K562 (cell line): ENCODE results near the gene NLGN4Y. TPM values are rescaled to one million over a fixed set of nuclear protein-coding genes. Genes with fewer than 3 reads are reported as not detected.

Experiments used
- ATAC-seq: fragments of 200-7000 bp; cut with Tn5 transposase; 3 replicates; pipeline ENCODE4 v1.9.1; 2020; ENCODE audit warnings: moderate library complexity
- BruUV-seq: library from RNA; stranded (reverse); fragments of 400-500 nt; replicated peaks from 2 replicates; lab custom pipeline; 2021; lab: Mats Ljungman, UMichigan
- CTCF ChIA-PET: fragments of 300-600 bp; formaldehyde crosslinking; extraction: SDS; loops from one replicate; lab custom pipeline; 2021; ENCODE audit warnings: low intra/inter-chr PET ratio; lab: Yijun Ruan, JAX
- POLR2A ChIA-PET: fragments of 300-600, 350-650 bp; sonication (Branson Sonifier 250); formaldehyde crosslinking; extraction: SDS; loops from one replicate; lab custom pipeline; 2021; ENCODE audit warnings: antibody characterized with exemption, inconsistent platforms; lab: Yijun Ruan, JAX
- DNase-seq, 4 experiments: peaks; one replicate each; pipeline versions ENCODE4 v3.0.0 to v3.0.0-alpha.2; 2011 to 2018; ENCODE audit warnings: low spot score in 3 of 4, mixed read lengths in 3 of 4; ENCODE audit errors: extremely low read depth in 1 of 4
- FAIRE-seq: peaks from 2 replicates; lab custom pipeline; 2011; peaks lifted over from hg19 to GRCh38; lab: Jason Lieb, UNC
- H2AFZ ChIP-seq: 2 replicates; pipeline ENCODE4 v1.6.0; 2011; ENCODE audit warnings: low read depth, low read length, control low read depth, inconsistent platforms
- H3K27ac ChIP-seq: fragments of 200-600 bp; 3 replicates; pipeline ENCODE4 v1.8.0; 2011; ENCODE audit warnings: low read depth, mild to moderate bottlenecking, control low read depth, inconsistent platforms, low read length, moderate library complexity, mixed read lengths; ENCODE audit errors: extremely low read depth
- H3K27me3 ChIP-seq, 2 experiments: fragments of 300-600 bp in 1 of 2; 2 replicates in 1 of 2; 3 replicates in 1 of 2; pipeline versions ENCODE4 v1.6.0 to v1.8.0; 2011; ENCODE audit warnings: inconsistent platforms in 2 of 2, low read length in 2 of 2, mild to moderate bottlenecking in 1 of 2, mixed read lengths in 1 of 2, moderate library complexity in 1 of 2; ENCODE audit not compliant: control insufficient read depth in 2 of 2, insufficient read depth in 2 of 2
- H3K36me3 ChIP-seq: fragments of 300-600 bp; 3 replicates; pipeline ENCODE4 v1.8.0; 2011; ENCODE audit warnings: mild to moderate bottlenecking, low read length, inconsistent platforms; ENCODE audit not compliant: control insufficient read depth, insufficient read depth
- H3K4me1 ChIP-seq, 2 experiments: fragments of 200-600 bp in 1 of 2; replicated peaks in 1 of 2; 2 replicates in 1 of 2; 3 replicates in 1 of 2; pipeline versions ENCODE4 v1.5.1 to v1.8.0; 2011; ENCODE audit warnings: inconsistent platforms in 2 of 2, low read length in 2 of 2, mild to moderate bottlenecking in 1 of 2, mixed read lengths in 1 of 2, moderate library complexity in 1 of 2; ENCODE audit not compliant: control insufficient read depth in 2 of 2, insufficient read depth in 2 of 2
- H3K4me2 ChIP-seq: 2 replicates; pipeline ENCODE4 v1.6.1; 2011; ENCODE audit warnings: low read length, control low read depth, inconsistent platforms, mixed read lengths; ENCODE audit not compliant: insufficient read depth
- H3K4me3 ChIP-seq: fragments of 200-600 bp; sonication (generic), shearing (Covaris generic); 2 replicates; pipeline ENCODE4 v1.5.1; 2016; ENCODE audit warnings: control low read depth, inconsistent platforms
- H3K79me2 ChIP-seq: fragments of 200-600 bp; 3 replicates; pipeline ENCODE4 v1.8.0; 2011; ENCODE audit warnings: low read length, inconsistent platforms; ENCODE audit not compliant: control insufficient read depth, insufficient read depth
- H3K9ac ChIP-seq, 2 experiments: 2 replicates each; pipeline versions ENCODE4 v1.6.0 to v1.6.1; 2011; ENCODE audit warnings: low read depth in 2 of 2, low read length in 2 of 2, control low read depth in 1 of 2, inconsistent platforms in 1 of 2, mild to moderate bottlenecking in 1 of 2, mixed read lengths in 1 of 2; ENCODE audit not compliant: insufficient read depth in 1 of 2
- H3K9me1 ChIP-seq: one replicate; pipeline ENCODE4 v1.6.0; 2011; ENCODE audit warnings: inconsistent platforms, mild to moderate bottlenecking, low read length, moderate library complexity; ENCODE audit not compliant: control insufficient read depth, insufficient read depth
- H3K9me3 ChIP-seq: replicated peaks from 2 replicates; pipeline ENCODE4 v1.5.1; 2011; ENCODE audit warnings: low read depth, low read length, inconsistent platforms; ENCODE audit not compliant: control insufficient read depth, insufficient read depth
- H4K20me1 ChIP-seq: replicated peaks from 2 replicates; pipeline ENCODE4 v1.6.1; 2011; ENCODE audit warnings: low read length, inconsistent platforms, mixed read lengths; ENCODE audit not compliant: control insufficient read depth, insufficient read depth
- CBFA2T2 ChIP-seq: fragments of 450-650 bp; conservative IDR thresholded peaks from 2 replicates; pipeline ENCODE4 v1.6.1; 2017; ENCODE audit warnings: mild to moderate bottlenecking
- CHD4 ChIP-seq: fragments of 200-600 bp; sonication (generic); IDR thresholded peaks from 3 replicates; pipeline ENCODE4 v1.6.1; 2012; ENCODE audit warnings: low read depth, mild to moderate bottlenecking, mixed read lengths, low read length, inconsistent platforms; ENCODE audit not compliant: insufficient read depth, insufficient replicate concordance, poor library complexity, severe bottlenecking
- DDX20 ChIP-seq: fragments of 450-650 bp; IDR thresholded peaks from 2 replicates; pipeline ENCODE4 v1.6.1; 2016; ENCODE audit warnings: missing genetic modification characterization, low read depth, mild to moderate bottlenecking, missing compliant biosample characterization, moderate library complexity
- ETV6 ChIP-seq, 3 experiments: fragments of 150-350 bp in 1 of 3; sonication (generic) in 1 of 3; formaldehyde crosslinking in 1 of 3; IDR thresholded peaks; 2 replicates each; pipeline versions ENCODE4 v1.6.1 to v1.8.0; 2014 to 2022; ENCODE audit warnings: borderline replicate concordance in 2 of 3, low read depth in 2 of 3, antibody characterized with exemption in 1 of 3, low read length in 1 of 3, mild to moderate bottlenecking in 1 of 3, missing genetic modification reagents in 1 of 3
- NCOA2 ChIP-seq, 2 experiments: fragments of 450-650 bp; IDR thresholded peaks; 2 replicates each; pipeline ENCODE4 v1.6.1; 2018; ENCODE audit warnings: mild to moderate bottlenecking in 2 of 2, moderate library complexity in 1 of 2; ENCODE audit not compliant: partially characterized antibody in 2 of 2
- RBM22 ChIP-seq: fragments of 200-400 bp; formaldehyde crosslinking; IDR thresholded peaks from 2 replicates; pipeline ENCODE4 v1.6.1; 2018; ENCODE audit warnings: low read length, low read depth; ENCODE audit not compliant: poor library complexity, severe bottlenecking
- XRCC4 ChIP-seq: IDR thresholded peaks from one replicate; pipeline ENCODE4 v1.6.1; 2011; ENCODE audit not compliant: insufficient read depth, insufficient read length; ENCODE audit errors: extremely low read depth
- ZNF512 ChIP-seq: IDR thresholded peaks from 2 replicates; pipeline ENCODE4 v1.6.1; 2016; ENCODE audit warnings: missing genetic modification characterization, missing compliant biosample characterization
- ZNF655 ChIP-seq: fragments of 250-450 bp; sonication (Bioruptor Pico); IDR thresholded peaks from 2 replicates; pipeline ENCODE4 v1.5.0; 2021
- ZNF77 ChIP-seq: fragments of 250-450 bp; sonication (Bioruptor Pico); IDR thresholded peaks from 2 replicates; pipeline ENCODE4 v1.5.0; 2020
- in situ Hi-C: fragments of 300-500 bp; cut with MboI; formaldehyde crosslinking; loops from 4 replicates; pipeline ENCODE4 v1.15.0; 2018; ENCODE audit warnings: inconsistent platforms, mixed read lengths
- intact Hi-C: fragments of 100-400 bp; cut with micrococcal nuclease; formaldehyde crosslinking; loops from 2 replicates; pipeline ENCODE4 v1.14.2; 2022
- polyA plus RNA-seq, 8 experiments: library from polyadenylated mRNA; depleted of rRNA in 4 of 8; stranded (reverse) in 5 of 8; unstranded in 3 of 8; fragments of >200 nt; fragmentation: Nextera tagmentation in 2 of 8; fragmentation: Illumina TruSeq in 1 of 8; extraction: Ambion mirVana in 2 of 8; extraction: Trizol in 1 of 8; gene quantifications; 2 replicates each; pipeline versions ENCODE4 v1.2.1 to v1.2.3, GENCODE V29; 2011 to 2014; ENCODE audit warnings: inconsistent platforms in 1 of 8, missing spikeins in 1 of 8
- total RNA-seq, 7 experiments: library from RNA; depleted of rRNA in 6 of 7; stranded (reverse); fragments of >200 nt in 6 of 7; fragmentation: Illumina TruSeq in 2 of 7; extraction: Trizol in 2 of 7; gene quantifications; 2 replicates each; pipeline versions ENCODE4 v1.2.1 to v1.2.3, GENCODE V29; 2011 to 2021; ENCODE audit warnings: low replicate concordance in 1 of 7
- TF ChIP-seq, protein P1 (sequence below): fragments of 250-450 bp; sonication (Bioruptor Pico); IDR thresholded peaks from 2 replicates; pipeline ENCODE4 v1.5.0; 2021; ENCODE audit warnings: mild to moderate bottlenecking, moderate library complexity
- TF ChIP-seq, protein P2 (sequence below): sonication (generic); formaldehyde crosslinking; IDR thresholded peaks from 2 replicates; pipeline ENCODE4 v1.8.0; 2023; ENCODE audit warnings: mild to moderate bottlenecking, missing genetic modification reagents

The NLGN4Y gene
- total and polyA plus RNA-seq, 9 of the 15 experiments (the other 6 are each of a cell fraction or from before 2014, with no cell fraction given), result not detected

DNA sequence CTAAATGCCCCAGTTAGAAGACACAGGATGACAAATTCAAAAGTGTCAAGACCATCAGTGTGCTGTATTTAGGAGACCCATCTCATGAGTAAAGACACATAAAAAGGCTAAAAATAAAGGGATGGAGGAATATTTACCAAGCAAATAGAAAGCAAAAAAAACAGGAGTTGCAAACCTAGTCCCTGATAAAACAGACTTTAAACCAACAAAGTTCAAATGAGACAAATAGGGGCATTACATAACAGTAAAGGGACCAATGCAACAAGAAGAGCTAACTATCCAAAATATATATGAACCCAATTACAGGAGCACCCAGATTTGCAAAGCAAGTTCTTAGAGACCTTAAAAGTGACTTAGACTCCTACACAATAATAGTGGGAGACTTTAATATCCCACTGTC is 336.1 kb downstream of the NLGN4Y start:
- Histone ChIP-seq H3K27me3 (no peaks in the 10 kb centered on the region), H3K9ac (no peak overlapping the region), H3K36me3 (no peaks in the 10 kb centered on the region), H3K4me2 (no peak overlapping the region), H2AFZ (no peak overlapping the region), H3K4me1 (no peaks in the 10 kb centered on the region), H3K79me2 (no peaks in the 10 kb centered on the region), H3K27ac (no peak overlapping the region), H3K9me1 (no peaks in the 10 kb centered on the region), H4K20me1 (no peaks in the 10 kb centered on the region), H3K9me3 (no peaks in the 10 kb centered on the region), H3K4me3 (no peak overlapping the region)
- DNase-seq (no peak), ATAC-seq (no peak), FAIRE-seq (no peak)
- intact Hi-C loops (no loop called here), in situ Hi-C loops (no loop called here)
- no TSS peak for BruUV-seq
- ChIA-PET CTCF (no interaction called here), POLR2A (no interaction called here)
- no peak for TF ChIP-seq ETV6 (IDR thresholded peaks at IDR 0.05; ENCODE audit: borderline replicate concordance in 1 of 2, low read depth in 2 of 2, low read length in 1 of 2)
- no peak for TF ChIP-seq ETV6 (CRISPR knock-in tag; IDR thresholded peaks at IDR 0.05; ENCODE audit: borderline replicate concordance)
- no peak for TF ChIP-seq ZNF77 (CRISPR knock-in tag)
- no peak for TF ChIP-seq NCOA2 (IDR thresholded peaks at IDR 0.05; ENCODE audit: partially characterized antibody in 2 of 2)
- TF ChIP-seq DDX20, result no peak
- TF ChIP-seq RBM22, result no peak
- TF ChIP-seq CBFA2T2, result no peak
- TF ChIP-seq ZNF655, result no peak
- TF ChIP-seq ZNF512, result no peak
- no peak for TF ChIP-seq CHD4
- TF ChIP-seq XRCC4, result no peak
- TF ChIP-seq, protein P1, sequence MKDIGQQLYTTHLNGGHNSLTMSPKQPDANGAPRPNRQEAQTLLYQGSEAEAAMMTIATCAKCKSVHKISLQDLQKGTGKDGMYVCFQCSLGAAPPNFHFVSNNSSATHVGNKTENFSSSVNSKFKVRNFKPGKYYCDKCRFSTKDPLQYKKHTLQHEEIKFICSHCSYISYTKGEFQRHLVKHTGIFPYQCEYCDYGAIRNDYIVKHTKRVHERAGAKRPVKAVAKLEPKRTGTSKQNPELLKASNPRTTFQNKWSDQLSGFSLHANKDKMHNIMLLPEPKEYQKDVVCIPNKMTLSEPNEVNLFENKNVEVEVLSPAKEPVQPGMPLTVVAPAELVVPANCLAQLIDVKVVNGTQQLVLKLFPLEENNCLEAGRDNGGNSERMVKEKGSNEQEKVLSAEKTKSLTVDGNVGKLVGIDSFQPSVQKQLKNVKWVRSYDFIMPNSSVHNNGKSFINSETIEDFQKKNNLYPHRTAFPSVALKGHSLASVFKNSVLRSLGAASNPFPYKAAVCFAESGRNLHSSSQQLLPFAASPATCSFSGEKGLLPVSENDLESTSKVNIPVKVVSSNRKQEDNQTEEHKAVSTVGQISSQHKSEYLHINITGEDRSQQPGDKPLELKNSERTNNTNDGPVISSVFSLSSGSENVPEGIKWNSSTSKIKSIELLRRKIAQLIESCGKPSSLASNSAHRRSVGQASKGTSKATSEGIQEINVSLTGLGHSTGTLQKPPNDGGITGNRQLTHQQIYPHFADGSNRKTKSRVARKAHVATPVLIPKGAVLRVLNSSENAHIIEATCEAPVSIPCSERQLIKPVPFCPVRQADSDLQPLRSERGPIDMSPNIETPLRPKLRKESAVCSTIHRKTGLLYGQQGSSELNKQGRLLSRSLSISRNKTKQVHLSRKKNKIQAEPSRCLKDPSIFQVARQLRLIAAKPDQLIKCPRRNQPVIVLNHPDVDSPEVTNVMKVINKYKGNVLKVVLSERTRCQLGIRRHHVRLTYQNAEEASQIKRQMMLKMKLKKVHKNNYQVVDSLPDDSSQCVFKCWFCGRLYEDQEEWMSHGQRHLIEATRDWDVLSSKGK (CRISPR knock-in tag), result no peak
- TF ChIP-seq, protein P2, sequence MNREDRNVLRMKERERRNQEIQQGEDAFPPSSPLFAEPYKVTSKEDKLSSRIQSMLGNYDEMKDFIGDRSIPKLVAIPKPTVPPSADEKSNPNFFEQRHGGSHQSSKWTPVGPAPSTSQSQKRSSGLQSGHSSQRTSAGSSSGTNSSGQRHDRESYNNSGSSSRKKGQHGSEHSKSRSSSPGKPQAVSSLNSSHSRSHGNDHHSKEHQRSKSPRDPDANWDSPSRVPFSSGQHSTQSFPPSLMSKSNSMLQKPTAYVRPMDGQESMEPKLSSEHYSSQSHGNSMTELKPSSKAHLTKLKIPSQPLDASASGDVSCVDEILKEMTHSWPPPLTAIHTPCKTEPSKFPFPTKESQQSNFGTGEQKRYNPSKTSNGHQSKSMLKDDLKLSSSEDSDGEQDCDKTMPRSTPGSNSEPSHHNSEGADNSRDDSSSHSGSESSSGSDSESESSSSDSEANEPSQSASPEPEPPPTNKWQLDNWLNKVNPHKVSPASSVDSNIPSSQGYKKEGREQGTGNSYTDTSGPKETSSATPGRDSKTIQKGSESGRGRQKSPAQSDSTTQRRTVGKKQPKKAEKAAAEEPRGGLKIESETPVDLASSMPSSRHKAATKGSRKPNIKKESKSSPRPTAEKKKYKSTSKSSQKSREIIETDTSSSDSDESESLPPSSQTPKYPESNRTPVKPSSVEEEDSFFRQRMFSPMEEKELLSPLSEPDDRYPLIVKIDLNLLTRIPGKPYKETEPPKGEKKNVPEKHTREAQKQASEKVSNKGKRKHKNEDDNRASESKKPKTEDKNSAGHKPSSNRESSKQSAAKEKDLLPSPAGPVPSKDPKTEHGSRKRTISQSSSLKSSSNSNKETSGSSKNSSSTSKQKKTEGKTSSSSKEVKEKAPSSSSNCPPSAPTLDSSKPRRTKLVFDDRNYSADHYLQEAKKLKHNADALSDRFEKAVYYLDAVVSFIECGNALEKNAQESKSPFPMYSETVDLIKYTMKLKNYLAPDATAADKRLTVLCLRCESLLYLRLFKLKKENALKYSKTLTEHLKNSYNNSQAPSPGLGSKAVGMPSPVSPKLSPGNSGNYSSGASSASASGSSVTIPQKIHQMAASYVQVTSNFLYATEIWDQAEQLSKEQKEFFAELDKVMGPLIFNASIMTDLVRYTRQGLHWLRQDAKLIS (CRISPR knock-in tag), result no peak
